ENCODE results near the gene LAMA1. TPM values are rescaled to one million over a fixed set of nuclear protein-coding genes. Genes with fewer than 3 reads are reported as not detected.

LAMA1 gene
- total RNA-seq, 2 experiments from 2014 or later = not detected

GRCh38 chr18:6963452-6964097, 154.0 kb downstream of the LAMA1 start:
- Mint-ChIP-seq H3K36me3 (ENCODE audit: low read depth) (no peaks in the 10 kb centered on the region), H3K27ac (no peak overlapping the region), H3K4me3 (no peak overlapping the region), H3K4me1 (ENCODE audit: low read depth) (no peaks in the 10 kb centered on the region), H3K9me3 (ENCODE audit: insufficient read depth) (peaks cover 4% of the 10 kb centered on the region), H3K27me3 (ENCODE audit: low read depth) (no peaks in the 10 kb centered on the region)
- POLR2A ChIA-PET = no interaction called here
- CTCF ChIA-PET = no interaction called here
- ATAC-seq = no peak
- no peak for DNase-seq

GRCh38 chr18:6962571-6963451, 154.8 kb downstream of the LAMA1 start:
- Mint-ChIP-seq H3K4me1 (ENCODE audit: low read depth) (no peaks in the 10 kb centered on the region), H3K4me3 (no peak overlapping the region), H3K27me3 (ENCODE audit: low read depth) (no peaks in the 10 kb centered on the region), H3K9me3 (ENCODE audit: insufficient read depth) (peaks cover 4% of the 10 kb centered on the region), H3K36me3 (ENCODE audit: low read depth) (no peaks in the 10 kb centered on the region), H3K27ac (no peak overlapping the region)
- POLR2A ChIA-PET = no interaction called here
- DNase-seq (no peak), ATAC-seq (no peak)
- CTCF ChIA-PET = no interaction called here

- Mint-ChIP-seq H3K4me3 (no peak overlapping the region), H3K27me3 (ENCODE audit: low read depth) (no peaks in the 10 kb centered on the region), H3K36me3 (ENCODE audit: low read depth) (no peaks in the 10 kb centered on the region), H3K9me3 (ENCODE audit: insufficient read depth) (peaks cover 4% of the 10 kb centered on the region), H3K4me1 (ENCODE audit: low read depth) (no peaks in the 10 kb centered on the region), H3K27ac (no peak overlapping the region)
- DNase-seq (no peak), ATAC-seq (no peak)
- ChIA-PET POLR2A (no interaction called here), CTCF (no interaction called here)
Measured at GRCh38 chr18:6961331-6961730, 156.3 kb downstream of the LAMA1 start.

GRCh38 chr18:6960656-6961055, 156.9 kb downstream of the LAMA1 start:
- H3K27me3 Mint-ChIP-seq (ENCODE audit: low read depth) = no peaks in the 10 kb centered on the region
- CTCF ChIA-PET = no interaction called here
- peaks cover 4% of the 10 kb centered on the region for H3K9me3 Mint-ChIP-seq (ENCODE audit: insufficient read depth)
- DNase-seq (no peak), ATAC-seq (no peak)
- H3K4me3 Mint-ChIP-seq = no peak overlapping the region
- no peak overlapping the region for H3K27ac Mint-ChIP-seq
- H3K36me3 Mint-ChIP-seq (ENCODE audit: low read depth) = no peaks in the 10 kb centered on the region
- no peaks in the 10 kb centered on the region for H3K4me1 Mint-ChIP-seq (ENCODE audit: low read depth)
- POLR2A ChIA-PET = no interaction called here

- ChIA-PET POLR2A (no interaction called here), CTCF (no interaction called here)
- Mint-ChIP-seq H3K36me3 (ENCODE audit: low read depth) (no peaks in the 10 kb centered on the region), H3K9me3 (ENCODE audit: insufficient read depth) (peaks cover 4% of the 10 kb centered on the region), H3K27ac (no peak overlapping the region), H3K4me1 (ENCODE audit: low read depth) (no peaks in the 10 kb centered on the region), H3K27me3 (ENCODE audit: low read depth) (no peaks in the 10 kb centered on the region), H3K4me3 (no peak overlapping the region)
- DNase-seq (no peak), ATAC-seq (no peak)
Measured at GRCh38 chr18:6960124-6960523, 157.5 kb downstream of the LAMA1 start.

GRCh38 chr18:6959110-6959509, 158.5 kb downstream of the LAMA1 start:
- Mint-ChIP-seq H3K4me3 (no peak overlapping the region), H3K4me1 (ENCODE audit: low read depth) (no peaks in the 10 kb centered on the region), H3K27ac (no peak overlapping the region), H3K27me3 (ENCODE audit: low read depth) (no peaks in the 10 kb centered on the region), H3K36me3 (ENCODE audit: low read depth) (no peaks in the 10 kb centered on the region), H3K9me3 (ENCODE audit: insufficient read depth) (peaks cover 4% of the 10 kb centered on the region)
- no peak for ATAC-seq
- POLR2A ChIA-PET = no interaction called here
- DNase-seq = no peak
- CTCF ChIA-PET = no interaction called here

GRCh38 chr18:6956999-6957398, 160.6 kb downstream of the LAMA1 start:
- Mint-ChIP-seq H3K36me3 (ENCODE audit: low read depth) (no peaks in the 10 kb centered on the region), H3K27me3 (ENCODE audit: low read depth) (no peaks in the 10 kb centered on the region), H3K4me3 (no peak overlapping the region), H3K27ac (no peak overlapping the region), H3K9me3 (ENCODE audit: insufficient read depth) (peaks cover 9% of the 10 kb centered on the region), H3K4me1 (ENCODE audit: low read depth) (no peaks in the 10 kb centered on the region)
- DNase-seq (no peak), ATAC-seq (no peak)
- ChIA-PET CTCF (no interaction called here), POLR2A (no interaction called here)

GRCh38 chr18:6956495-6956894, 161.1 kb downstream of the LAMA1 start:
- Mint-ChIP-seq H3K9me3 (ENCODE audit: insufficient read depth) (peaks cover 11% of the 10 kb centered on the region), H3K4me3 (no peak overlapping the region), H3K27me3 (ENCODE audit: low read depth) (no peaks in the 10 kb centered on the region), H3K36me3 (ENCODE audit: low read depth) (no peaks in the 10 kb centered on the region), H3K27ac (no peak overlapping the region), H3K4me1 (ENCODE audit: low read depth) (no peaks in the 10 kb centered on the region)
- DNase-seq (no peak), ATAC-seq (no peak)
- POLR2A ChIA-PET = no interaction called here
- CTCF ChIA-PET = no interaction called here

- Mint-ChIP-seq H3K9me3 (ENCODE audit: insufficient read depth) (peaks cover 10% of the 10 kb centered on the region), H3K36me3 (ENCODE audit: low read depth) (no peaks in the 10 kb centered on the region), H3K4me1 (ENCODE audit: low read depth) (no peaks in the 10 kb centered on the region), H3K27ac (no peak overlapping the region), H3K4me3 (no peak overlapping the region), H3K27me3 (ENCODE audit: low read depth) (no peaks in the 10 kb centered on the region)
- DNase-seq (no peak), ATAC-seq (no peak)
- ChIA-PET POLR2A (no interaction called here), CTCF (no interaction called here)
Measured at GRCh38 chr18:6955304-6955703, 162.3 kb downstream of the LAMA1 start.

GRCh38 chr18:6954501-6954900, 163.1 kb downstream of the LAMA1 start:
- no peaks in the 10 kb centered on the region for H3K27me3 Mint-ChIP-seq (ENCODE audit: low read depth)
- ChIA-PET CTCF (no interaction called here), POLR2A (no interaction called here)
- H3K36me3 Mint-ChIP-seq (ENCODE audit: low read depth) = no peaks in the 10 kb centered on the region
- DNase-seq (no peak), ATAC-seq (no peak)
- peaks cover 7% of the 10 kb centered on the region for H3K9me3 Mint-ChIP-seq (ENCODE audit: insufficient read depth)
- no peak overlapping the region for H3K4me3 Mint-ChIP-seq
- H3K27ac Mint-ChIP-seq = no peak overlapping the region
- H3K4me1 Mint-ChIP-seq (ENCODE audit: low read depth) = no peaks in the 10 kb centered on the region

- Mint-ChIP-seq H3K4me3 (no peak overlapping the region), H3K36me3 (ENCODE audit: low read depth) (no peaks in the 10 kb centered on the region), H3K9me3 (ENCODE audit: insufficient read depth) (peaks cover 7% of the 10 kb centered on the region), H3K27me3 (ENCODE audit: low read depth) (no peaks in the 10 kb centered on the region), H3K27ac (no peak overlapping the region), H3K4me1 (ENCODE audit: low read depth) (no peaks in the 10 kb centered on the region)
- ChIA-PET POLR2A (no interaction called here), CTCF (no interaction called here)
- DNase-seq (no peak), ATAC-seq (no peak)
Measured at GRCh38 chr18:6951336-6952090, 166.1 kb downstream of the LAMA1 start.

- Mint-ChIP-seq H3K4me3 (no peak overlapping the region), H3K4me1 (ENCODE audit: low read depth) (no peaks in the 10 kb centered on the region), H3K9me3 (ENCODE audit: insufficient read depth) (peaks cover 7% of the 10 kb centered on the region), H3K27ac (no peak overlapping the region), H3K36me3 (ENCODE audit: low read depth) (no peaks in the 10 kb centered on the region), H3K27me3 (ENCODE audit: low read depth) (no peaks in the 10 kb centered on the region)
- DNase-seq (no peak), ATAC-seq (no peak)
- CTCF ChIA-PET = no interaction called here
- POLR2A ChIA-PET = no interaction called here
Measured at GRCh38 chr18:6950641-6951040, 167.0 kb downstream of the LAMA1 start.
